ENCODE data around the gene MYF6.

DNA sequence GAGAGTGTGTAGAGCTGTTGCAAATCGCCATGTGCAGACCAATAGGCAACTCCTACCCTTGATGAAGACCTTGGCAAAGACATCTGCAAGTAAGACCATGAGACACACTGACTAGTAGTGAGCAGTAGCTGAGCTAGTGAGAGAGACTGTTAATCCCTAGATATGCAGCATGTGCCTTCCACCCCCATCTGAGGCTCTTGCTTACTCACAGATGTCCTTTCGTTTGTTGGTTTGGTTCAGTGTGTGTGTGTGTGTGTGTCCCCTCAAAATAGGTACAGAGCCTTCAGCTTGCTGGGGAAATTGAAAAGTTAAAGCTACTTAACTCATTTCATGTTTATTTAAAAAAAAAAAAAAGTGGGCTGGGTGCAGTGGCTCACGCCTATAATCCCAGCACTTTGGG is 46.8 kb downstream of the MYF6 start:
- TF ChIP-seq, protein P1, sequence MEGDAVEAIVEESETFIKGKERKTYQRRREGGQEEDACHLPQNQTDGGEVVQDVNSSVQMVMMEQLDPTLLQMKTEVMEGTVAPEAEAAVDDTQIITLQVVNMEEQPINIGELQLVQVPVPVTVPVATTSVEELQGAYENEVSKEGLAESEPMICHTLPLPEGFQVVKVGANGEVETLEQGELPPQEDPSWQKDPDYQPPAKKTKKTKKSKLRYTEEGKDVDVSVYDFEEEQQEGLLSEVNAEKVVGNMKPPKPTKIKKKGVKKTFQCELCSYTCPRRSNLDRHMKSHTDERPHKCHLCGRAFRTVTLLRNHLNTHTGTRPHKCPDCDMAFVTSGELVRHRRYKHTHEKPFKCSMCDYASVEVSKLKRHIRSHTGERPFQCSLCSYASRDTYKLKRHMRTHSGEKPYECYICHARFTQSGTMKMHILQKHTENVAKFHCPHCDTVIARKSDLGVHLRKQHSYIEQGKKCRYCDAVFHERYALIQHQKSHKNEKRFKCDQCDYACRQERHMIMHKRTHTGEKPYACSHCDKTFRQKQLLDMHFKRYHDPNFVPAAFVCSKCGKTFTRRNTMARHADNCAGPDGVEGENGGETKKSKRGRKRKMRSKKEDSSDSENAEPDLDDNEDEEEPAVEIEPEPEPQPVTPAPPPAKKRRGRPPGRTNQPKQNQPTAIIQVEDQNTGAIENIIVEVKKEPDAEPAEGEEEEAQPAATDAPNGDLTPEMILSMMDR (conservative IDR thresholded peaks at IDR 0.05; ENCODE audit: low read length), result no peak
- no peak for TF ChIP-seq EZH2phosphoT487 (IDR thresholded peaks at IDR 0.05; ENCODE audit: borderline replicate concordance, low read depth, low read length)

Data from OCI-LY7 (cell line).